GM06990 (cell line): ENCODE results near the gene RAB40A.
"Not testable (repeated sequence)": the region's sequence is repeated elsewhere in the genome, so short reads cannot be mapped to it uniquely, and the experiment has no call there.

Experiments used
- DNase-seq: peaks from one replicate; pipeline ENCODE4 v3.0.0-alpha.2; 2011; ENCODE audit not compliant: insufficient read length; ENCODE audit errors: extremely low read depth
- H3K27me3 ChIP-seq: replicated peaks from 2 replicates; pipeline ENCODE4 v1.6.0; 2011; ENCODE audit warnings: low read length; ENCODE audit not compliant: control insufficient read depth, insufficient read depth
- H3K36me3 ChIP-seq: 2 replicates; pipeline ENCODE4 v1.5.1; 2011; ENCODE audit warnings: low read length; ENCODE audit not compliant: control insufficient read depth, insufficient read depth
- H3K4me3 ChIP-seq: replicated peaks from 2 replicates; pipeline ENCODE4 v1.5.1; 2011; ENCODE audit warnings: low read depth, mild to moderate bottlenecking, control low read depth, low read length
- CTCF ChIP-seq: IDR thresholded peaks from 2 replicates; pipeline ENCODE4 v1.5.1; 2011; ENCODE audit warnings: low read length, control low read depth, mild to moderate bottlenecking, inconsistent platforms; ENCODE audit not compliant: insufficient read depth, poor library complexity, severe bottlenecking

RAB40A gene

DNA sequence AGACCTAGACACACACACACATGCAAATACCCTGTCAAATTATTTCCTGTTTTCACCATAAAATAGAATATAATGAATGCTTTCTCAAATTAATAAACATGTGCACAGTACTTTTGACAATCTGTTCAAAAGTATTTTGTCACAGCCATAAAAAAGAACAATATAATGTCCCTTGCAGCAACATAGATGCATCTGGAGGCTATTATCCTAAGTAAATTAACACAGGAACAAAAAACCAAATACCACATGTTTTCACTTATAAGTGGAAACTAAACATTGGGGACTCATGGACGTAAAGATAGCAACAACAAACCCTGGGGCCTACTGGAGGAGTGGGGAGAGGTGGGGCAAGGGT, 15.5 kb downstream of the RAB40A start:
- DNase-seq = no peak
- TF ChIP-seq CTCF = no peak
- Histone ChIP-seq H3K27me3 (no peaks in the 10 kb centered on the region), H3K36me3 (no peaks in the 10 kb centered on the region), H3K4me3 (no peak overlapping the region)

GRCh38 chrX:103503163-103503852, 16.0 kb downstream of the RAB40A start:
- Histone ChIP-seq H3K27me3 (no peaks in the 10 kb centered on the region), H3K36me3 (no peaks in the 10 kb centered on the region), H3K4me3 (no peak overlapping the region)
- no peak for TF ChIP-seq CTCF
- no peak for DNase-seq

- Histone ChIP-seq H3K27me3 (no peaks in the 10 kb centered on the region), H3K4me3 (no peak overlapping the region), H3K36me3 (no peaks in the 10 kb centered on the region)
- no peak for DNase-seq
- TF ChIP-seq CTCF = no peak
These were observed 20.5 kb downstream of the RAB40A start for GRCh38 chrX:103498786-103499185.

DNA sequence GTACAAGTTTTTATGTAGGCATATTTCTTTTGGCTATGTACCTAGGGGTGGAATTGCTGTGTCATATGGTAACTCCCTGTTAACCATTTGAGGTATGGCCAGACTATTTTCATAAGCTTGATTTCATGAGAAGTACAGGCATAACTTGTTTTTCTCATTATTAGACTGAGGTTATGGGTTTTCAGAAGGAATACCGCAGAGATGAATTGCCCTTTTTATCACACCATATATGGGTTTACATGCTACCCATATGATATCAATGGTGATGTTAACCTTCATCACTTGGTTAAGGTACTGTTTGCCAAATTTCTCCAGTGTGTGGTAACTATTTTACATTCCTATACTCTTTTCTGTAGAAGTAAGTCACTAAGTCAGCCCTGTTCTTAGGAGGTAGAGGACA, 23.5 kb downstream of the RAB40A start:
- Histone ChIP-seq H3K4me3 (no peak overlapping the region), H3K36me3 (no peaks in the 10 kb centered on the region), H3K27me3 (no peaks in the 10 kb centered on the region)
- no peak for DNase-seq
- TF ChIP-seq CTCF = no peak

DNA sequence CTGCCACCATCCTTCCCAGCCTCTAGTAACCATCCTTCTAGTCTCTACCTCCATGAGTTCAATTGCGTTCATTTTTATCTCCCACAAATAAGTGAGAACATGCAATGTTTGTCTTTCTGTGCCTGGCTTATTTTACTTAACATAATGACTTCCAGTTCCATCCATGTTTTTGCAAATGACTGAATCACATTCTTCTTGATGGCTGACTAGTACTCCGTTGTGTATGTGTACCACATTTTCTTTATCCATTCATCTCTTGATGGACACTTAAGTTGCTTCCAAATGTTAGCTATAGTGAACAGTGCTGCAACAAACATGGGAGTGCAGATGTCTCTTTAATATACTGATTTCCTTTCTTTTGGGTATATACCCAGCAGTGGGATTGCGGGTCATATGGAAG, 25.7 kb downstream of the RAB40A start:
- H3K4me3 ChIP-seq, H3K36me3 ChIP-seq, DNase-seq, H3K27me3 ChIP-seq: not testable (repeated sequence)

DNA sequence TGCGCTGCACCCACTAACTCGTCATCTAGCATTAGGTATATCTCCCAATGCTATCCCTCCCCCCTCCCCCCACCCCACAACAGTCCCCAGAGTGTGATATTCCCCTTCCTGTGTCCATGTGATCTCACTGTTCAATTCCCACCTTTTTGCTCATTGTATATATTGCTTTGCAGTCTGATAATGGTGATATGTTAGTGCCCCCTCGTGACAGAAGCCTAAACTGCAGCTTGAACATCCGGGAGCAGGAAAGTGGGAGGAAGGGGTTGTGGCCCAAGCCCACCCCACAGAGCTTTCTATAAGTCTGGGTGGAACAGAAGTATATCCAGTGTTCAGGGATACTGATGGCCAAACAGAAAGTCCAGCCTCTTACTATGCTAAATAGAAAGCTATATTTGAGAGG, 29.6 kb downstream of the RAB40A start:
- not testable (repeated sequence) for H3K27me3 ChIP-seq, H3K36me3 ChIP-seq, H3K4me3 ChIP-seq, DNase-seq
- peak; percentile 64 for TF ChIP-seq CTCF
